KG1 (cell line): ENCODE results near the gene SCAANT1.

Source experiments
- DNase-seq: peaks from one replicate; lab custom pipeline; 2025; lab: John Stamatoyannopoulos, UW

Gene SCAANT1

DNA sequence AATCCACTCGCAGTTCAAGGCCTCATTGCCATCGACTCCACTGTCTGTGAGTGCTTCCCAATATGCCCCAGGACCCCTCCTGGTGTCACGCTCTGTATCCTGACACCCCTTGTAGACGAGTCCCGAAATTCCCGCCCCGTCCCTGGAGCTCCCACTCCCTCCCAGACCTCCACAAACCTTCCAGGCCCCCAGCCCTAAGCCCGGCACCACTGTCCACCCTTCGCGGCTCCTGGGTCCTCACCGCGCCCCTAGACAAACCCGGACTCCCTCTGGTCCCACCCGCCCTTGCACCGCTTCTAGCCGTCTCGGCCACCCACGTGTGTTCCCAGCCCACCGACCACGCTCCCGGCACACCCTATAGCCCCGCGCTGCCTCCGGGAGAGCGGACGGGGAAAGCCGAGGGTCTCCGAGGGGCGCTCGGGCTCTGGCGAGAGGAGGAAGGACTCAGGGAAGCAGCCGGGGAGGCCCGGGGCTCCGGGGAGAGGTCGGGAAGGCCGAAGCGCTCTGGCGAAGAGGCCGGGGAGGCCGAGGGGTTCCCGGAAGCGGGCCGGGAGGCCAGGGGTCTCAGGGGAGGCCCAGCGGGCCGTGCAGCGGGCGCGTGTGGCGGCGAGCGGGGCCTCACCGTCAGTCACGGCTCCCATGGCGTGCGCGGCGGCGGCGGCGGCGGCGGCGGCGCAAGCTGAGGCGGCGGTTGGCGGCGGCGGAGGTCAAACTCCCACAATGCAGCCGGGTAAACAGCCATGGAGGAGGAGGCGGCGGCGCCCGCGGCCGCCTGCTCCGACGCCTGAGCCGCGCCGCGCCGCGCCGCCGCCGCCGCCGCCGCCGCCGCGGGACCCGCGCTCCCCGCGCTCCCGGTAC, 48.8 kb downstream of the SCAANT1 start, which contains the start of the genes ATXN7 and THOC7:
Gene ATXN7, plus strand, starts transcription at position 718 of the 858 bp plus-strand sequence. CDS start 48,732 bp downstream, outside the sequence.
Gene THOC7, minus strand, starts transcription at position 656 of the 858 bp plus-strand sequence. Its CDS starts 15 bp downstream, at position 641.
- DNase-seq: no peak

DNA sequence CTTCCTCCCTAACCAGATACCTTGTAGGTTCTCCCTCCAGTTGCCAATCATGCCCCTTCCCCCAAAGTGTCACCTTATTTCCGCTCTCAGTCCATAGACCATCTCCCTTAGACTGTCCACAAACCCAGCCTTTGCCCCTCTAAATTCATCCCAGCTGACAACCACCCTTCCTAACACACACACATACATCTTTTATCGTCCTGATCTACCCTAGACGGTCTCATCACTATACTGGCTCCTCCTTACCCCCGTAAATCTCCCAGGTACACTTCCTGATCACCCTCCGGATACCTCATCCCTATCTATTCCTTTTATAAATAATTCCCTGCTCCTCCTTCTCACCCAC, 49.4 kb downstream of the SCAANT1 start:
- DNase-seq: no peak
